ENCODE results near the gene CTIF. TPM values are rescaled to one million over a fixed set of nuclear protein-coding genes. Genes with fewer than 3 reads are reported as not detected.

Gene CTIF
- polyA plus RNA-seq, 2 donors = 11.8 to 22.7 TPM

DNA sequence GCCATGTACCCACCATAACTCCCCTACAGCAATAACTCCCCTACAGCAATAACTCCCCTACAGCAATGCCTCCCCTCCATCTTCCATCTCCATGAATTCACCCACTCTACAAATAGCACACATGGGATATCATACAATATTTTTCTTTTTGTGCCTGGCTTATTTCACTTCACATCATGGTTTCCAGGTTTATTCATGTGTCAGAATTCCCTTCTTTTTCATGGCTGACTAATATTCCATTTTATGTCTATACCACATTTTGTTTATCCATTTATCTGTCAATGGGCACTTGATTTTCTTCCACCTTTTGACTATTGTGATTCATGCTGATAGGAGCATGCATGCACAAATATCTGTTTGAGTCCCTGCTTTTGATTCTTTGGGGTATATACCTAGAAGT, 233.6 kb downstream of the CTIF start:
- Histone ChIP-seq H3K4me3 (ENCODE audit: low read depth in 1 of 2, low read length in 2 of 2) (no peak overlapping the region), H3K27ac (ENCODE audit: low read depth in 2 of 2, low read length in 1 of 2) (no peak overlapping the region), H3K4me1 (ENCODE audit: control insufficient read depth in 2 of 2, insufficient read depth in 2 of 2, low read length in 1 of 2) (peaks cover 0 to 4% of the 10 kb centered on the region in 2 donors), H3K36me3 (ENCODE audit: control insufficient read depth in 2 of 2, insufficient read depth in 2 of 2, low read length in 1 of 2) (peaks cover 2 to 6% of the 10 kb centered on the region in 2 donors), H3K27me3 (ENCODE audit: control insufficient read depth in 1 of 2, insufficient read depth in 2 of 2, low read length in 2 of 2) (no peaks in the 10 kb centered on the region), H3K9me3 (ENCODE audit: control insufficient read depth in 2 of 2, insufficient read depth in 1 of 2, low read depth in 1 of 2, low read length in 1 of 2) (no peaks in the 10 kb centered on the region)

DNA sequence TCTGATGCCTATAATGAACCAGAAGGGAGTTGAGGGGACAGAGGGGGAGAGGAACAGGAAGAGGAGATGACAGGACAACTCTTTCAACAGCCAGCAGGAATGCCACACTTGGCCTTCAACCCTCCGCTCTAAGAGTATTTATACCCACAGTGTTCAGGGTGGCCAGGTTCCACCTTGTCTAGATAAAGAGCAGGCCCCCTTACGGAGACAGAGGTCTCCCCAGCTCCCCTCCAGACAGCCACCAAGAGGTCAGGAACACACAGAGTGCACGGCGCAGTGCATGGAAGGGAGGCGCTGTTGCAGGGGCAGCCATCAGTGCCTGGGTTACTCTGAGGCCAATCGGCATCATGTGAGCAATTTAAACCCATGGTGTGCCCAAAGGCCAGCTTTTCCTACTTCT, 235.0 kb downstream of the CTIF start:
- Histone ChIP-seq H3K9me3 (ENCODE audit: control insufficient read depth in 2 of 2, insufficient read depth in 1 of 2, low read depth in 1 of 2, low read length in 1 of 2) (no peaks in the 10 kb centered on the region), H3K36me3 (ENCODE audit: control insufficient read depth in 2 of 2, insufficient read depth in 2 of 2, low read length in 1 of 2) (peaks cover 2 to 6% of the 10 kb centered on the region in 2 donors), H3K27me3 (ENCODE audit: control insufficient read depth in 1 of 2, insufficient read depth in 2 of 2, low read length in 2 of 2) (no peaks in the 10 kb centered on the region), H3K4me1 (ENCODE audit: control insufficient read depth in 2 of 2, insufficient read depth in 2 of 2, low read length in 1 of 2) (peaks cover 3% of the 10 kb centered on the region in 2 donors), H3K4me3 (ENCODE audit: low read depth in 1 of 2, low read length in 2 of 2) (no peak overlapping the region), H3K27ac (ENCODE audit: low read depth in 2 of 2, low read length in 1 of 2) (no peak overlapping the region)
- 96 to 98% methylated on average over 6 of the region's 6 CpGs for WGBS, 2 donors

DNA sequence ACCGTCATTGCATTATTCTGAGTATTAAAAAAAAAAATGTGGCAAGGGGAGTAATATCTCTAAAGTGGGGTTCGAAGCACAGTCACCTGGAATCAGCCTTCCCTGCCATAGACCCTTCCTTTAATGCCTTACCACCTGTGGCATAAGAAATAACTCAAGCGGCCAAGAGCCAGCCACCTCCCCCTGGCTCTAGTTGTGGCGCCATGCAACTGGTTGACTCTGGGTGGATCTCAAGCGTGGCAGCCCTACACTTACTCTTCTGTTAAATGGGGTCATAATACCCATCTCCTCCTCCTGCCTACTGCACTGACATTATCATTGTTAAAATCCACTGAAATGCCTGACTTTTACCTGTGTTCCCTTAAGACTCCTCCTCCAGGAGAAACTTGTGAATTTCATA, 236.1 kb downstream of the CTIF start:
- Histone ChIP-seq H3K36me3 (ENCODE audit: control insufficient read depth in 2 of 2, insufficient read depth in 2 of 2, low read length in 1 of 2) (peaks cover 2 to 6% of the 10 kb centered on the region in 2 donors), H3K4me3 (ENCODE audit: low read depth in 1 of 2, low read length in 2 of 2) (no peak overlapping the region), H3K27me3 (ENCODE audit: control insufficient read depth in 1 of 2, insufficient read depth in 2 of 2, low read length in 2 of 2) (no peaks in the 10 kb centered on the region), H3K4me1 (ENCODE audit: control insufficient read depth in 2 of 2, insufficient read depth in 2 of 2, low read length in 1 of 2) (peaks cover 0 to 3% of the 10 kb centered on the region in 2 donors), H3K27ac (ENCODE audit: low read depth in 2 of 2, low read length in 1 of 2) (no peak overlapping the region), H3K9me3 (ENCODE audit: control insufficient read depth in 2 of 2, insufficient read depth in 1 of 2, low read depth in 1 of 2, low read length in 1 of 2) (no peaks in the 10 kb centered on the region)
- 88 to 97% methylated on average over 5 of the region's 5 CpGs for WGBS, 2 donors

DNA sequence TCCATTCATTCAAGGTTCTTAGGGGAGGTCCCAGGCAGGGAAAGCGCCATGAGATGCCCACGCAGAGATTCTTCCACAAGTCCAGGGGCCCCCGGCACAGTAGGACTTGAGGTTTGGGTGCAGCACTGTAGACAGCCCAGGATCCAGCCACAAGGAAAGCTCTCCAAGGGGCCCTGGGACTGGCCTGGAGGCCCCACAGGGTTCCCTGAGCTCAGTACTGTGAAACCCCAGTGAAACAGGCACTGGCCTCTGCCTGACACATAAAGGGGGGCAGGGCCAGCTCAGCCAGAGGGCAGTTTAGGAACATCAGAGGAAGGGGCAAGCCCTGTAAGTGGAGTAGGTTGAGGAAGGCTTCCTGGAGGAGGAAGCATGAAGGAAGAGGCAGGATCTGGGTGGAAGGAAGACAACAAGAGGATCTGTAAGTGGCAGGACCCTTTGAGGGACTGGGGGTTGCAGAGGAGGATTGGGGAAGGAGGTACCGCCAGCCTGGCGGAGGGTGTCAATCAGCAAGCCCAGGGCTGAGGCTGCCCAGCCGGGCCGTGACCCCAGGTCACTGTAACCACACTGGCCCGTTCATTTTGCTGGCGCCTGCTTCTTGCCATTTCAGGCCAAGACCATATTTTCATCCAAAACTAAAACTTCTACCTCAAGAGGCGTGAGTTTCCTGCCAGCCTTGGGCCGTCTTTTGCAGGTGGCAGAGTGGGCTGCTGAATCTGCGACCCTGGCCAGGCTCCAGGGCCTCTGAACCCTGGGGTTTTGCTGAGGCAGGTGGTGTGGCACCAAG, 236.7 kb downstream of the CTIF start:
- Histone ChIP-seq H3K27me3 (ENCODE audit: control insufficient read depth in 1 of 2, insufficient read depth in 2 of 2, low read length in 2 of 2) (no peaks in the 10 kb centered on the region), H3K9me3 (ENCODE audit: control insufficient read depth in 2 of 2, insufficient read depth in 1 of 2, low read depth in 1 of 2, low read length in 1 of 2) (no peaks in the 10 kb centered on the region), H3K36me3 (ENCODE audit: control insufficient read depth in 2 of 2, insufficient read depth in 2 of 2, low read length in 1 of 2) (peaks cover 2 to 6% of the 10 kb centered on the region in 2 donors), H3K4me1 (ENCODE audit: control insufficient read depth in 2 of 2, insufficient read depth in 2 of 2, low read length in 1 of 2) (peaks cover 0 to 3% of the 10 kb centered on the region in 2 donors), H3K27ac (ENCODE audit: low read depth in 2 of 2, low read length in 1 of 2) (no peak overlapping the region), H3K4me3 (ENCODE audit: low read depth in 1 of 2, low read length in 2 of 2) (no peak overlapping the region)
- WGBS, 2 donors = 85 to 89% methylated on average over 12 of the region's 12 CpGs

DNA sequence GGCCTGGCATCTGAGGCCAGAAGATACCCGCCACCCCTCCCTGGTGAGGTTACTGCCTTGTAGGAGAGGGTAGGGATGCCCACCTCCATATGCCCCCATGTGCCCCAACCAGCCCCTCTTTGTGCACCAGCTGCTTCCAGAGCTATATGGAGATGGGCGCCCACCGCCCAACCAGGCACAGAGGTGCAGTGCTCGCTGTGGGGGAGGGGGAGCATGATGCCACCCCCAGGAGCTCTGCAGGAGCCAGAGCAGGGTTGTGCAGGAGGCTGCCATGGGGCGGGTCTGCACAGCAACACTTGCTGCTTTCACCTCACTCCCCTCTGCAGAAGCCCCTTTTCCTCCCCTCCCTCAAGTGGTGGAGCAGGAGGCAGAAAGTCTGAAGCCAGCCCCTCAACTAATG, 237.3 kb downstream of the CTIF start:
- Histone ChIP-seq H3K27me3 (ENCODE audit: control insufficient read depth in 1 of 2, insufficient read depth in 2 of 2, low read length in 2 of 2) (no peaks in the 10 kb centered on the region), H3K27ac (ENCODE audit: low read depth in 2 of 2, low read length in 1 of 2) (no peak overlapping the region), H3K4me3 (ENCODE audit: low read depth in 1 of 2, low read length in 2 of 2) (no peak overlapping the region), H3K4me1 (ENCODE audit: control insufficient read depth in 2 of 2, insufficient read depth in 2 of 2, low read length in 1 of 2) (peaks cover 1 to 3% of the 10 kb centered on the region in 2 donors), H3K9me3 (ENCODE audit: control insufficient read depth in 2 of 2, insufficient read depth in 1 of 2, low read depth in 1 of 2, low read length in 1 of 2) (no peaks in the 10 kb centered on the region), H3K36me3 (ENCODE audit: control insufficient read depth in 2 of 2, insufficient read depth in 2 of 2, low read length in 1 of 2) (peaks cover 2 to 6% of the 10 kb centered on the region in 2 donors)
- 97% methylated on average over 5 of the region's 5 CpGs for WGBS, 2 donors

DNA sequence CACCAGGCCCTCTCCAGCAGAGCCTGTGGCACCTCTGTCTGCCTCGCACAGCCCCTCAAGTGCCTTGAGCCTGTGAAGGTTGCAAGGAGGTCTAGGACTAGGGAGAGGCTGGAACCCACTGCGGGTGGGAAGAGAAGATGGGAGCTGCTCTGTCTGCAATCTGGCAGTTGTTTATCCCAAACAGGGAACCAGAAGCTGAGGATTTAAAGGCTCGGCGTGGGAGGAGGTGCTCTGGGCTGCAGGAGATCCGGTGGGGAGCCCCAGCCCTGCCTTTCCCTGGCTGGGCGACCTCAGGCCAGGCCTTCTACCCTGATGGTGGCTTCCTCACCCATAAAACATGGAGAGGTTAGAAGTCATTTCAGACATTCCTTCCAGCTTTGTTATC, 237.8 kb downstream of the CTIF start:
- WGBS, 2 donors = 86 to 87% methylated on average over 6 of the region's 6 CpGs
- no peaks in the 10 kb centered on the region for H3K27me3 ChIP-seq (ENCODE audit: control insufficient read depth in 1 of 2, insufficient read depth in 2 of 2, low read length in 2 of 2)
- peaks cover 2 to 3% of the 10 kb centered on the region in 2 donors for H3K4me1 ChIP-seq (ENCODE audit: control insufficient read depth in 2 of 2, insufficient read depth in 2 of 2, low read length in 1 of 2)
- no peaks in the 10 kb centered on the region for H3K9me3 ChIP-seq (ENCODE audit: control insufficient read depth in 2 of 2, insufficient read depth in 1 of 2, low read depth in 1 of 2, low read length in 1 of 2)
- H3K4me3 ChIP-seq (ENCODE audit: low read depth in 1 of 2, low read length in 2 of 2) = no peak overlapping the region
- H3K36me3 ChIP-seq (ENCODE audit: control insufficient read depth in 2 of 2, insufficient read depth in 2 of 2, low read length in 1 of 2) = peaks cover 2 to 6% of the 10 kb centered on the region in 2 donors
- H3K27ac ChIP-seq (ENCODE audit: low read depth in 2 of 2, low read length in 1 of 2) = no peak overlapping the region

DNA sequence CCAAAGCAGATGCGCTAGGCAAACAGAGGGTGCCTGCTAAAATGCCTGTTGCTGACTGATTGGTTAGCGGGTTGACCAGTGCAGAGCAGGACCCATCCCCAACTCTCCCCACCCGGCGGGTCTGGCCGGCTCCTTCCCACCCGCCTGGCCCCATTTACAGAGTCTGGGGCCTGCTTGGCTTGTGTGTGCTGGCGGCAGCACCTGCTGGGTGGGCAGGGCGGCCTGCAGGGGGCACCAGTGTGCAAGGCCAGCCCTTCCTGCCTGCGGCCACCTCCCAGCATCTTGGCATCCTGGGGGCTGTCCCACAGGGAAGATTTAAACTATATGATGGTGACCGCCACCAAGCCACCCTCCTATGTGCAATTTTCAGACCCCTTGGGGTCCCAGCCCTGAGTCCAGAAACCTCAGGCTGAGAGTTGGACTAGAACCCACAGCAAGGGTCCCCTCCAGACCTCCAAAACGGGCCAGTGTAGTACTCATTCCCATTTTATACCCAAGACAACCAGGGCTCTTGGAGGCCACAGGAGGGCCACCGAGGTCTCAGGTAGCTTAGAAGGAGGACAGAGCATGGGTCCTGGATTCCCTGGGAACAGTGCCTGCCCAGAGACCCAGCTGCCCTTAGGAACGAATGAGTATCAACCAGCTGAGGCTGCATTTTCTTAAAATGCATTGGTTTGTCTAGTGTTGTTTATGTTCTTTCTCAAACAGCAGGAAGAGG, 238.4 kb downstream of the CTIF start:
- Histone ChIP-seq H3K4me1 (ENCODE audit: control insufficient read depth in 2 of 2, insufficient read depth in 2 of 2, low read length in 1 of 2) (peaks cover 2 to 6% of the 10 kb centered on the region in 2 donors), H3K4me3 (ENCODE audit: low read depth in 1 of 2, low read length in 2 of 2) (no peak overlapping the region), H3K27ac (ENCODE audit: low read depth in 2 of 2, low read length in 1 of 2) (no peak overlapping the region), H3K9me3 (ENCODE audit: control insufficient read depth in 2 of 2, insufficient read depth in 1 of 2, low read depth in 1 of 2, low read length in 1 of 2) (no peaks in the 10 kb centered on the region), H3K27me3 (ENCODE audit: control insufficient read depth in 1 of 2, insufficient read depth in 2 of 2, low read length in 2 of 2) (no peaks in the 10 kb centered on the region), H3K36me3 (ENCODE audit: control insufficient read depth in 2 of 2, insufficient read depth in 2 of 2, low read length in 1 of 2) (peaks cover 2 to 6% of the 10 kb centered on the region in 2 donors)
- 47 to 59% methylated on average over 13 of the region's 13 CpGs for WGBS, 2 donors

DNA sequence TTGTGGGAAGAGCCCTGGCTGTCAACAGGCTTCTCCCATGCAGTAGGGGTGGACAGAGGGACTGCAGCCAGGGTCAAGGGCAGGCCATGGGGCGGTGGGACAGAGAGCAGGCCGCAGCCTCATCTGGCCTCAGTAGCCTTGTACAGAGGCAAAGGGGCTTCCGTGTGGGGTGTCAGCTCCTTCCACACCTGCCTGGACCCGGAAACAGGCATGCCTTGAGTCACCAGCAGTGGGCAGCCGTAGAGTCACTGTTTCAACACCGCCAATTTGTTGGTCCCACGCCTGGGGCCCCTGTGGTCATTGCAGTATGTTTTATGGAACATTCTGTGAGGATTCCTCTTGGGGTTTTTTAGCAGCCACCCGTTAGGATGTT, 238.9 kb downstream of the CTIF start:
- 84 to 93% methylated on average over 8 of the region's 8 CpGs for WGBS, 2 donors
- Histone ChIP-seq H3K27me3 (ENCODE audit: control insufficient read depth in 1 of 2, insufficient read depth in 2 of 2, low read length in 2 of 2) (no peaks in the 10 kb centered on the region), H3K27ac (ENCODE audit: low read depth in 2 of 2, low read length in 1 of 2) (no peak overlapping the region), H3K4me3 (ENCODE audit: low read depth in 1 of 2, low read length in 2 of 2) (no peak overlapping the region), H3K9me3 (ENCODE audit: control insufficient read depth in 2 of 2, insufficient read depth in 1 of 2, low read depth in 1 of 2, low read length in 1 of 2) (no peaks in the 10 kb centered on the region), H3K36me3 (ENCODE audit: control insufficient read depth in 2 of 2, insufficient read depth in 2 of 2, low read length in 1 of 2) (peaks cover 2 to 6% of the 10 kb centered on the region in 2 donors), H3K4me1 (ENCODE audit: control insufficient read depth in 2 of 2, insufficient read depth in 2 of 2, low read length in 1 of 2) (peaks cover 2 to 10% of the 10 kb centered on the region in 2 donors)

DNA sequence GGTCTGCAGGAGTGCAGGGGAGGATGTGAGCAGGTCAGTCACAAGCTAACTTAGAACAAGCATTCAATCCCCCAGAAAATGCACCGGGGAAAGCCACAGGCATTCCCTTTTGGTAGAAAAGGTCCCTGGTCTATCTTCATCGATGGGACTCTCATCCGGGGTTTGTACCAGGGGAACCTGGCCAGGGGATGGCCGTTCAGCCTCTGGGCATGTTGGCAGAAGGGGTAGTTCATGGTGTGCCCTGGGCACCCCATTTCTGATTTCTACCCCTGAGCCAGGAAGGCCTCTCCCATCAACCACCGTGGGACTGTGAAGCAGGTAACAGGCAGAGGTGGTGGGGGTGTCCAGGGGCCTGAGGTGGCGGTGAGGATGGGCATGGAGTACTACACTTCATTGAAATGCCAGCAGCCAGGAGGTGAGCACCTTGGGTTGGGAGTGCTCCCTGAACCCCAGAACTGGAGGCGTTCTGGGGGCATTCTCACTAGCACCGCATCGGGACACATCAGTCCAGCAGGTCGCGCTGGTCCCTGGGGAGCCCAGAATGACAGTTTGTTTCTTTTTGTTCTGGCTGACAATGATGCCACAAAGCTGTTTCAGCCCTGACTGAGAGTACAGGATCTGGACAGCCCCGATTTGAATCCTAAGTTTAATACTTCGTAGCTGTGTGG, 239.6 kb downstream of the CTIF start:
- 87 to 88% methylated on average over 13 of the region's 13 CpGs for WGBS, 2 donors
- peaks cover 2 to 12% of the 10 kb centered on the region in 2 donors for H3K4me1 ChIP-seq (ENCODE audit: control insufficient read depth in 2 of 2, insufficient read depth in 2 of 2, low read length in 1 of 2)

More for the DNA sequence above, 239.6 kb downstream of the CTIF start:
- no peaks in the 10 kb centered on the region for H3K27me3 ChIP-seq (ENCODE audit: control insufficient read depth in 1 of 2, insufficient read depth in 2 of 2, low read length in 2 of 2)
- H3K27ac ChIP-seq (ENCODE audit: low read depth in 2 of 2, low read length in 1 of 2) = peak overlapping the region in 1 of 2 donors; percentile 6
- H3K9me3 ChIP-seq (ENCODE audit: control insufficient read depth in 2 of 2, insufficient read depth in 1 of 2, low read depth in 1 of 2, low read length in 1 of 2) = no peaks in the 10 kb centered on the region
- no peak overlapping the region for H3K4me3 ChIP-seq (ENCODE audit: low read depth in 1 of 2, low read length in 2 of 2)
- peaks cover 2 to 6% of the 10 kb centered on the region in 2 donors for H3K36me3 ChIP-seq (ENCODE audit: control insufficient read depth in 2 of 2, insufficient read depth in 2 of 2, low read length in 1 of 2)
